KMS-11 (cell line): ENCODE measurements around the gene HOXC9.

Experiments used
- H2AFZ ChIP-seq: fragments of 200-600 bp; sonication (generic); 2 replicates; pipeline ENCODE4 v1.6.1; 2016; ENCODE audit warnings: antibody characterized with exemption, mixed run types, low read depth
- H3K27ac ChIP-seq: fragments of 200-600 bp; sonication (generic); 2 replicates; pipeline ENCODE4 v1.6.1; 2016; ENCODE audit warnings: mild to moderate bottlenecking, mixed run types
- H3K27me3 ChIP-seq: fragments of 200-600 bp; sonication (generic); 2 replicates; pipeline ENCODE4 v1.6.1; 2017; ENCODE audit warnings: mild to moderate bottlenecking, low read depth, mixed run types, moderate library complexity; ENCODE audit not compliant: insufficient read depth
- H3K36me3 ChIP-seq: fragments of 200-600 bp; sonication (generic); 2 replicates; pipeline ENCODE4 v1.6.1; 2017; ENCODE audit warnings: mild to moderate bottlenecking, mixed run types; ENCODE audit not compliant: insufficient read depth
- H3K4me1 ChIP-seq: fragments of 200-600 bp; sonication (generic); 2 replicates; pipeline ENCODE4 v1.6.1; 2016; ENCODE audit warnings: mild to moderate bottlenecking, low read depth, mixed run types; ENCODE audit not compliant: poor library complexity, severe bottlenecking
- H3K4me2 ChIP-seq: fragments of 200-600 bp; sonication (generic); 2 replicates; pipeline ENCODE4 v1.7.0; 2016; ENCODE audit warnings: mild to moderate bottlenecking, mixed run types
- H3K4me3 ChIP-seq: fragments of 200-600 bp; sonication (generic); IDR thresholded peaks from 2 replicates; pipeline ENCODE4 v1.6.1; 2017; ENCODE audit warnings: low read depth, low read length, mixed read lengths; ENCODE audit not compliant: insufficient read depth
- H3K79me2 ChIP-seq: fragments of 200-600 bp; sonication (generic); 2 replicates; pipeline ENCODE4 v1.6.1; 2016; ENCODE audit warnings: low read depth, mixed run types; ENCODE audit not compliant: insufficient read depth
- H3K9ac ChIP-seq: fragments of 200-600 bp; sonication (generic); 2 replicates; pipeline ENCODE4 v1.6.1; 2016; ENCODE audit warnings: mild to moderate bottlenecking, mixed run types
- H4K20me1 ChIP-seq: fragments of 200-600 bp; sonication (generic); 2 replicates; pipeline ENCODE4 v1.6.1; 2016; ENCODE audit warnings: mild to moderate bottlenecking, mixed run types; ENCODE audit not compliant: insufficient read depth
- CTCF ChIP-seq: fragments of 200-600 bp; sonication (generic); conservative IDR thresholded peaks from 2 replicates; pipeline ENCODE4 v1.6.1; 2017; ENCODE audit warnings: low read depth, mild to moderate bottlenecking, antibody characterized with exemption, low read length, moderate library complexity, mixed read lengths

HOXC9 gene

GRCh38 chr12:54017027-54017788 is 17.2 kb downstream of the HOXC9 start:
- Histone ChIP-seq H3K4me2 (peak overlapping the region; percentile 96), H3K4me1 (peaks cover 17% of the 10 kb centered on the region), H3K27me3 (peaks cover 85% of the 10 kb centered on the region), H3K9ac (peak overlapping the region; percentile 49; the same call in 1 of the 2 replicates), H2AFZ (peak overlapping the region; percentile 99), H4K20me1 (no peaks in the 10 kb centered on the region), H3K36me3 (no peaks in the 10 kb centered on the region), H3K4me3 (peak overlapping the region; percentile 41), H3K79me2 (no peaks in the 10 kb centered on the region), H3K27ac (no peak overlapping the region)
- peak; percentile 26; the same call in 1 of the 2 replicates for TF ChIP-seq CTCF

GRCh38 chr12:54017878-54018467 is 18.0 kb downstream of the HOXC9 start:
- Histone ChIP-seq H3K9ac (peak overlapping the region; percentile 49; the same call in 1 of the 2 replicates), H3K36me3 (no peaks in the 10 kb centered on the region), H3K4me1 (peaks cover 17% of the 10 kb centered on the region), H3K27me3 (peaks cover 85% of the 10 kb centered on the region), H3K79me2 (no peaks in the 10 kb centered on the region), H3K4me3 (peak overlapping the region; percentile 41), H2AFZ (peak overlapping the region; percentile 99), H3K27ac (no peak overlapping the region), H4K20me1 (no peaks in the 10 kb centered on the region), H3K4me2 (peak overlapping the region; percentile 96)
- no peak for TF ChIP-seq CTCF

- Histone ChIP-seq H2AFZ (peak overlapping the region; percentile 99), H3K27me3 (peaks cover 85% of the 10 kb centered on the region), H3K4me2 (peak overlapping the region; percentile 96), H3K36me3 (no peaks in the 10 kb centered on the region), H3K9ac (peak overlapping the region; percentile 49; the same call in 1 of the 2 replicates), H3K4me3 (no peak overlapping the region), H3K27ac (no peak overlapping the region), H3K79me2 (no peaks in the 10 kb centered on the region), H3K4me1 (peaks cover 17% of the 10 kb centered on the region), H4K20me1 (no peaks in the 10 kb centered on the region)
- TF ChIP-seq CTCF = no peak
These were observed 18.6 kb downstream of the HOXC9 start for GRCh38 chr12:54018468-54018984.

- H2AFZ ChIP-seq = no peak overlapping the region
- H3K9ac ChIP-seq = no peak overlapping the region
- H3K27ac ChIP-seq = no peak overlapping the region
- TF ChIP-seq CTCF = no peak
- H3K4me2 ChIP-seq = no peak overlapping the region
- peaks cover 85% of the 10 kb centered on the region for H3K27me3 ChIP-seq
- H3K4me1 ChIP-seq = peaks cover 17% of the 10 kb centered on the region
- H3K79me2 ChIP-seq = no peaks in the 10 kb centered on the region
- no peaks in the 10 kb centered on the region for H3K36me3 ChIP-seq
- H4K20me1 ChIP-seq = no peaks in the 10 kb centered on the region
- H3K4me3 ChIP-seq = no peak overlapping the region
These were observed 19.3 kb downstream of the HOXC9 start for GRCh38 chr12:54019091-54019811.
